HG03342 (cell line): ENCODE data around the gene TIMP1.
"Not testable (repeated sequence)": the region's sequence is repeated elsewhere in the genome, so short reads cannot be mapped to it uniquely, and the experiment has no call there.

Experiments
- ATAC-seq: cut with Tn5 transposase; IDR thresholded peaks from one replicate; pipeline ENCODE4 v1.9.1; 2021; ENCODE audit warnings: mild to moderate bottlenecking, moderate library complexity; ENCODE audit not compliant: unreplicated experiment

The TIMP1 gene

DNA sequence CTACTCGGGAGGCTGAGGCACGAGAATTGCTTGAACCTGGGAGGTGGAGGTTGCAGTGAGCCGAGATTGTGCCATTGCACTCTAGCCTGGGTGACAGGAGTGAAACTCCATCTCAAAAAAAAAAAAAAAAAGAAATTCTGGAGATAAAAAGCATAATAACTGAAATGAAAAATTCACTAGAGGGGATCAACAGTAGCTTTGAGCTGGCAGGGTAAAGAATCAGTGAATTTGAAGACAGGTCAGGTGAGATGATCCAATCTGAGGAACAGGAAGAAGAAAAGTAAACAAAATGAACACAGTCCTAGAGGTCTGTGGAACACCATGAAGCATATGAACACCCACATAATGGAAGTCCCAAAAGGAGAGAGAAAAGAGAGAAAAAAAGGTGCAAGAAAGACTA, 15.0 kb downstream of the TIMP1 start:
- no peak for ATAC-seq

DNA sequence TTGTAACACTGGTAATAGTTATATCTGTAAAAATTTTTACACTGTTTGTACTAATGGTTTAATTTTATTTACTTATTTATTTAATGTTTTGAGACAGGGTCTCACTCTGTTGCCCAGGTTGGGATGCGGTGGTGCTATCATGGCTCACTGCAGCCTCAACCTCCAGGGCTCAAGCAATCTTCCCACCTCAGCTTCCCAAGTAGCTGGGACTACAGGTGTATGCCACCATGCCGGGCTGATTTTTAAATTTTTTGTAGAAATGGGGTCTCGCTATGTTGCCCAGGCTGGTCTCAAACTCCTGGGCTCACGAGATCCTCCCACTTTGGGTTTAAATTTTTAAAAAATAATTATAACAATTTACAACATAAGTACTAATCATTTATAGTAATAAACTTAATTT, 20.9 kb downstream of the TIMP1 start:
- ATAC-seq = not testable (repeated sequence)

DNA sequence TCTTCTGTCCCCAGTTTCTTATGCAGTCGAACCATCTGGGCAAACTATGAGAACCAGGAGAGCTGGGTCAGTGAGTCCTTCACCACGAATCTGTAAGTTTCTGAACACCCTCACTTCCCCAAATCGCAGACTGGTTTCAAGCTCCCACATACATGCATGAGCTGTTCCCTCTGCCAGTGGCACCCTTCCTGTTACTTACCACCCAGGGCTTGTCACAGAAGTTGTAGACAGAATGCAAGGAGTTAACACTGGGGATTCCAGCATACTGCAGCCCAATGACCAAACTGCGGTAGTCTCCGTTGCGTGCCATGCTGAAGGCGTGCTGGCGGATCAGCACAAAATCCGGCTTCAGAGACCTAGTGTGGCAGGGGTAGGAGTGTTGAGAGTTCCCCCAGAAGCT, 22.8 kb downstream of the TIMP1 start:
- ATAC-seq = no peak

DNA sequence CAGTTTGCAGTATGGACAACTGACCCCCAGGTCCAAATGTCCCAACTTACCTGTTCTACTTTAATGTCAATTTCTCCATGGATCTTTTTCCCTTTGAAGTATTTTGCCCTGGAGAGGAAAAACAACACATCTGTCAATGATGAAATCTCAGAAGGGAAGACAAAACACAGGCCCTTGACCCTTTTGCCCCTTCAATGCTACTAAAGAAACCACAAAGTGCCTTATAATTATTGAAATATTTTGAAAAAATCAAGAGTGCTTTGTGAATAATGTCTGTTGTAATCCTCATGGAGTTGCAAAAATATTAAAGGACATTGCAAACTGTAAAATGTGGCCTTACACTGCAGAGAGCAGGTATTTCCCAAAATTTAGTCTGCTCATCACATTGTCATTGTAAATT, 24.9 kb downstream of the TIMP1 start:
- ATAC-seq = no peak

DNA sequence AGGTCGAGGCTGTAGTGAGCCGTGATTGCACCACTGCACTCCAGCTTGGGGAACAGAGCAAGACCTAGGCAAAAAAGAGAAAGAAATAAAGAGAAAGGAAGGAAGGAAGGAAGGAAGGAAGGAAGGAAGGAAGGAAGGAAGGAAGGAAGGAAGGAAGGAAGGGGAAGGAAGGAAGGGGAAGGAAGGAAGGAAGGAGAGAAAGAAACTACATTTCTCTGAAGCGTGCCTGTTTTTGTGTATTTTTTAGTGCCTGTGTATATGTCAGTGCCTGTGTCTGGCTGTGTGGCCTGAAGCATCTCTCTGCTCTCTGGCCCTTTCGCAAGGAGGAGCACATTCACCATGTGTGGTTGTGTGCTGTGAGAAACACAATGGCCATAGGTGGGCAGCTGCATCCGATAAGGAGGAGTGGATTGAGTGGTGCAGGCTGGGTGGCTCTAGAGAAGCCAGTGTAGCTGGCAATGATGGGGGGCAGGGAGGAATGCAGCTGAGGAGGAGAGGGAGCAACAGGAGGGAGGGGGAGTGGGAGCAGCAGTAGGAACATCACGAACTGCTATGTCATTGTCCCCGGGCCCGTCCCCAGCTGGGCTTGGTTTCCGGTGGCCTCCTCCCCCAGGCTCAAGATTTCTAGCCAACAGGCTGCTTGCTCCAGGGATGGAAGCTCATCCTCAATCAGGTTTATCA, 26.0 kb downstream of the TIMP1 start:
- no peak for ATAC-seq

DNA sequence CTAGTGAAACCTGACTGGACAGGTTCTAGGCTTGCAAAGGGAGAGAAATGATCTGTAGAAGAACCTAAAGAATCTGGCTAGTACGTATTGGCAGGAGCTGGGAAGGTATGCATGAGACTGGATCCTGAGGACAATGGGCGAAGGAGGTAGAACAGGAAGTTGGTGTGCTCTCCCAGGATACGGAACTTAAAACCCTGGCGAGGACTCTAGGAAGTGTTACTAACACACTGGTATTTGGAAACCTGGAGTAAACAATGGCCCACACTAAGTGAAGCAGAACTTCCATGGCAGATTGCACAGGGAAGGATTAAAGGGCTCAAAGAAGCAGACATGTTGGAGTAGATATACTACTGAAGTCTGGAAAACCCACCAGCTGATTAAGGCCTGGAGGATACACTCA, 28.3 kb downstream of the TIMP1 start:
- no peak for ATAC-seq

DNA sequence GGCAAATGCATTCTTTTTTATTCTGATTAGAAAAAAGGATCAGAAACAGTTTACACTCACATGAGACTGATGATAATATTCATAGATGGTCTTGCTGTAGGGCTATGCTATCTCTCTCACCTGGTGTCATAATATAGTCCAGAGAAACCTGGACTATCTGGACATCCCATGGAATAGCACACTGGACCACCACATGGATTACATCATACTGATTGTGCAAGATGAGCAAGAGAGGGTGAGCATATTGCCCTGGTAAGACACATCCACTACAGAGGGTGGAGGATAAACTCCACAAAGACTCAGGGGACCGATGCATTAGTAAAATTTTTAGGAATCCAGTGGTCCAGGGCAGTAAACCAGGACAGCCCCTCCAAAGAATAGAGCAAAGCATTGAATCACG, 29.3 kb downstream of the TIMP1 start:
- no peak for ATAC-seq

DNA sequence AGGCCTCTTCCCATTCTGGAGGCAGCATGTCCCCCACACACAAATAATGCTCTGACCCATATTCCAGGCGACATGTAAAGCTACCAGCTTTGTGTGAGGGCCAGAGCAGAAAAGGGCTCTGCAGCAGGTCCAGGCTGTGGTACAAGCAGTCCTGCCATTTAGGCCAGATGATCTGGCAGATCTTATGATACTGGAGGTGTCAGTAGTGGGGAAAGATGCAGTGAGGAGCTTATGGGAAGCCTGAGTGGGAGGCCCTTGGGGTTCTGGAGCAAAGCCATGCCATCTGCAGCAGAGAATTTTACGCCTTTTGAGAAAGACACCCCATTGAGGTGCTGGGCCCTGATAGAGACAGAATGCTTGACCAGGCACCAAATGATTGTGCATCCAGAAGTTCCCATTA, 29.7 kb downstream of the TIMP1 start:
- ATAC-seq = no peak

DNA sequence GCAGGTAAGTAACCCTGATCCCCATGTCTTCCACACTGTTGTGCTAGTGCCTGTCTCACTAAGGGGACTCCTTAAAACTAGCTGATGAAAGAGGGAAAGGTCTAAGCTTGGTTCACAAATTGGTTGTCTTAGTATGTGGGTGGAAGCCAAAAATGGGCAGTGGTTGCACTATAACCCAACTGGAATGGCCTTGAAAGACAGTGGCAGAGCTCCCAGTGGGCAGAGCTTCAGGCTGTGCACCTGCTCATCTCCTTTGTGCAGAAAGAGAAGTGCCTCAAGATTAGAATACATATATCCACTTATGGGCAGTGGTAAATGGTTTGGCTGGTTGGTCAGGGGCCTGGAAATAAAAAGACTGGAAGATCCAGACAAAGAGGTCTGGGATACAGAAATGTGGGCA, 30.2 kb downstream of the TIMP1 start:
- no peak for ATAC-seq

DNA sequence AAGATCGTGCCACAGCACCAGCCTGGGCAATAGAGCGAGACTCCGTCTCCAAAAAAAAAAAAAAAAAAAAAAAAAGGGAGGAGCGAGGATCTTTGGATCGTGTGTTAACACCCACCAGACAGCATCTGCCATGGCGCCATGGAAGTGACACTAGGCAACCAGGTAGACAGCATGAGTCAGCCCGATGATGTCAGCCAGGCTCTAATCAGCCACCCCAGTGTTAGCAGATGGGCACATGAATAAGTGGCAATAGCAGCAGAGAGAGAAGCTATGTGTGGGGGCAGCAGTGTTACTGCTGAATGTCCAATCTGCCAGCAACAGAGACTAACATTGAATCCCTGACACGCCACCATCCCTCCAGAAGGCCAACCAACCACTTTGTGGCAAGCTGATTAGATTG, 30.8 kb downstream of the TIMP1 start:
- no peak for ATAC-seq

DNA sequence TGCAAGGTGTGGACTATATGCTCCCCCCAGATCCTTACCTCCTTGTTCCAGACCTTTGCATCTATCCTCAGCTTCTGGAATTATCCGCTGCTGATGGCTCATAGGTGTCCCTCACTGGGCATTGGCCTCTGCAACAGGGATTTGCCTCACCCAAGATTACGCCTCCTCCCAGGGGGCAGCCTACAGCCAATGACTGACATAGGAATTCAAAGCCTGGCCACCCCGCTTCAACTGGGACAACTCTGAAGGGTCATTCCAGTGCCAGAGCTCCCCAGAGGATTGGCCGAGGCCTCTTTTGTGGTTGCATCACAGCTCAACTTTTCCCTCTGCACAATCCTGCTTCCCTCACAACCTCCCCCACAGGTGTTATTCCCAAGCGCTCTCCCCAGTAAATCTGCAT, 32.4 kb downstream of the TIMP1 start:
- no peak for ATAC-seq

DNA sequence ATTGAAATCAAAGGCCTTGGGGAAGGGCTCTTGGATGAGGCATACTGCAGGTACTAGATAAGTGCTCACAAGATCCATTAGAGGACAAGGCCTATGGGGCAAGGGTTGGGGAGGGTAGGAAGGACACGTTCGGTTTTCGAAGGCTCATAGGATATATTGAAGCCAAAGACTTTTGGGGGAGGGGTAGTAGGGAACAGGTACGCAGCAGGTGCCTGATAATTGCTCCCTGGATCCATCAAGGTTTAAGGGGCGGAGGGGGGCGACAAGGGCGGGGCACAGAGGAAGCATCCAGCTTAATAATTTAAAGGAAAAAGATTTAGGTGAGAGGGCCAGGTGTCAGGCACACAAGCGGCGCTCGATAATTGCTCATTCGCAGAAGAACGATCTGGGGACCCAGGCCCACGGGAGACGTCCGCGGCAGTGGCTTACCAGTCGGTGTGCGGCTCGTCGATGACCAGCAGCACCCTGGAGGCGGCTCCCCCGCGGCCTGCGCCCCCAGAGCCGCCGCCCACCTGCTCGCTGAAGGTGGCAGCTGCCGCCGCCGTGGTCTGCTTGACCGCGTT, 36.8 kb downstream of the TIMP1 start:
- ATAC-seq = no peak

DNA sequence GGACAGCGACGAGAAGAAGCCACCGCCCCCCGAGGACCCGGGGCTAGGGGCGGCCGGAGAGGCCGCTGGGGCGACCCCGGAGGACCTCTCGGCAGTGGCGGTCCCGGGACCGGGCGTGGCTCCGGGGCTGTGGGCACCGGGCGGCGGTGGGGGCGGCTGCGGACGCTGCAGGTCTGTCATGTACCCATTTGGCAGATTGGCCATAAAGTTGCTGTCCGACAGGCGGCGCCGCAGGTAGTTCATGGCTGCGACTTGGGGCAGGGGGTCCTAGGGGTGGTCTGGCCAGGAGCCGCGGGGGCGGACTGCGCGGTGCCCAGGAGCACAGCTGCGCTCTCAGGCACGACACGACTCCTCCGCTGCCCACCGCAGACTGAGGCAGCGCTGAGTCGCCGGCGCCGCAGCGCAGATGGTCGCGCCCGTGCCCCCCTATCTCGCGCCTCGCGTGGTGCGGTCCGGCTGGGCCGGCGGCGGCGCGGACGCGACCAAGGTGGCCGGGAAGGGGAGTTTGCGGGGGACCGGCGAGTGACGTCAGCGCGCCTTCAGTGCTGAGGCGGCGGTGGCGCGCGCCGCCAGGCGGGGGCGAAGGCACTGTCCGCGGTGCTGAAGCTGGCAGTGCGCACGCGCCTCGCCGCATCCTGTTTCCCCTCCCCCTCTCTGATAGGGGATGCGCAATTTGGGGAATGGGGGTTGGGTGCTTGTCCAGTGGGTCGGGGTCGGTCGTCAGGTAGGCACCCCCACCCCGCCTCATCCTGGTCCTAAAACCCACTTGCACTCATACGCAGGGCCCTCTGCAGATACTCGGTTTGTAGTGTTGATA, 37.5 kb downstream of the TIMP1 start, which contains the start of gene SYN1:
TSS of gene SYN1 (minus strand) at position 372 of the 817 bp plus-strand sequence. CDS start at position 243, 129 bp downstream.
- peak; percentile 80 for ATAC-seq

DNA sequence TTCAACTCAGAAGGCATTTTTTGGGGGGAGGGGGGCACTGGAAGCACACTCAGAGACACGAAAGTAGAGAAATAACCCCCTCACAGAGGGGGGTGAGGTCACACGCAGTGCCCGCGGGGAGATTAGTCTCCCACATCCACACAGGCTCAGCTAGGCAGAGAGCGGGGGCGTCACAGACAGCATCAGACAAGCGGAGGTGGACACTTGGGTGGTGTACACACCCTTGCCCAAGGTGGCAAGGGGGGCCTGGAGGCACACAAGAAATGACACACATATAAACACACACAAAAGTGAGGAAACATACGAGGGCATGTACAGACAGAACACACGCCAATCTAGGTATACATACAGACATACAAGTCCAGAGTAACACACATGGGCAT, 38.1 kb downstream of the TIMP1 start:
- no peak for ATAC-seq

DNA sequence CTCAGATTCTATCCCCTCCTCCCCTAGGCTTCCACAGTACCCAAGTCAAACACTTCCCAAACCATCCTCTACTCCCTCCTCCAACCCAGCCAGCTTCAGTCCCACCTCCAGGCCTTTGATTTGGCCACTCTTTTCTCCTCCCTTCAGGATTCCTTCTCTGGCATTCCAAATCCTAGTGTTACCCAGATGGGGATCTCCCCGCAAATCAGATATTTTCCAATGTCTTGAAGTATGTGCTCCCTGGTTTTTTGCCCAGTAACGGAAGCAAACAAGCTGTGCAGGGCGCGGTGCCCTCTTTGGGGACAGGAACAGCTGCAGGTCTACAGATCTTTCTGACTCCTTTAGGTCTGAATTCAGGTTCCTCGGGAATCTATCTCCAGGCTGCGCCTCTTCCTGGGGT, 39.6 kb downstream of the TIMP1 start:
- ATAC-seq = no peak

DNA sequence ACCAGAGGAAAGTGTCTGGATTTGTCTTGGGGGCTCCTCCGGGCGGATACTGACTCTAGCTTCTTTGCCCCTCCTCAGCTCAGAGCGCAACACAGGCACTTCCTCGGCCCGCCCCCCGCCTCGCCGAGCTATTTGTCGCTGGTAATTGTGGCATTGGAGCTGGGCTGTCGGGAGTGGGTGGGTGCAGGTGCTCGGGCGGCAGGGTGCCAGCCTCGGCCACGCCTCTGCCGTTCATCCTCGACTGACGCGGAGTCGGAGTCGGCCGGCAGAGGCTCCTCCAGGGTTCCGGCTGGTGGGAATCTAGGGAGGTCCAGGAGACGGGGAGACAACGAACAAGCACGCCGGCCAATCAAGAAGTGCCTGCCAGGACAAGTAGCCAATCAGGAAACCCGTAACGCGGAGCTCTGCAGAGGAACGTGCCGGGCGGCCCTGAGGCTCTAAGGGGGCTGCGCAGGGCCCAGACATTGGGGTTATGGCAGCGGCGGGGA, 41.3 kb downstream of the TIMP1 start:
- no peak for ATAC-seq

DNA sequence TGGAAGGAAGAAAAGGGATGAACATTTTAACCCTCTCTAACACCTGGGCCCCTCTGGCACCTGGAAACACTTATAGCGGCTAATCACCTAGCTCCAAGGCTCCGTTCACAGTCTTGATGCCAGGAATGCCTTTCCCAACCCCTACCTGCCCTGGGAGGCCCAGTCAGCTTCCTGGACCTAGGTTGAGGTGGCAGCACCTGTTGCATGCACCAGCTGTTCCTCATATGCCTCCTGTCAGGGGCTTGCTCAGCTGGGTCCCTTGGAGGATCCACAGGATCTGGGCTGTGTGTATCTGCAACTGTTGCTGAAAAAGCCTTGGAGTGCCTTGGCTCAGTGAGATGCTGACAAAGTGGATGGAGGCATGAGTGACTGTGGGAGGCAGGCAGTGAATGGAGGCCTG, 43.1 kb downstream of the TIMP1 start:
- ATAC-seq = no peak

DNA sequence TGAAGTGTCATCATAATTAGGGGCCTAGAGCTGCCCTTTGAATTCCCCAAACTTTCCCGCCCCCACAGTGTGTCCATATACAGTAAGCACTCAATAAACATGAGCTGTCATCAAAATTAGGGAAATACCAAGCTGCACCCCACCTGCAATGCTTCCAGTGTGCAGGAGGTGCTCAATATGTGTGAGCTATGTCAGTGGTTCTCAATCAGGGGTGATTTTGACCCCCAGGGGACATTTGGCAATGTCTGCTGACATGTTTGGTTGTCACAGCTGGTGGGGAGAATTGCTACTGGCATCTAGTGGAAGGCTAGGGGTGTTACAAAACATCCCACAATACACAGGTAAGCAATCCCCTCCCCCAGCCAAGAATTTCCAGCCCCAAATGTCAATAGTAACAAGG, 46.7 kb downstream of the TIMP1 start:
- ATAC-seq = no peak

DNA sequence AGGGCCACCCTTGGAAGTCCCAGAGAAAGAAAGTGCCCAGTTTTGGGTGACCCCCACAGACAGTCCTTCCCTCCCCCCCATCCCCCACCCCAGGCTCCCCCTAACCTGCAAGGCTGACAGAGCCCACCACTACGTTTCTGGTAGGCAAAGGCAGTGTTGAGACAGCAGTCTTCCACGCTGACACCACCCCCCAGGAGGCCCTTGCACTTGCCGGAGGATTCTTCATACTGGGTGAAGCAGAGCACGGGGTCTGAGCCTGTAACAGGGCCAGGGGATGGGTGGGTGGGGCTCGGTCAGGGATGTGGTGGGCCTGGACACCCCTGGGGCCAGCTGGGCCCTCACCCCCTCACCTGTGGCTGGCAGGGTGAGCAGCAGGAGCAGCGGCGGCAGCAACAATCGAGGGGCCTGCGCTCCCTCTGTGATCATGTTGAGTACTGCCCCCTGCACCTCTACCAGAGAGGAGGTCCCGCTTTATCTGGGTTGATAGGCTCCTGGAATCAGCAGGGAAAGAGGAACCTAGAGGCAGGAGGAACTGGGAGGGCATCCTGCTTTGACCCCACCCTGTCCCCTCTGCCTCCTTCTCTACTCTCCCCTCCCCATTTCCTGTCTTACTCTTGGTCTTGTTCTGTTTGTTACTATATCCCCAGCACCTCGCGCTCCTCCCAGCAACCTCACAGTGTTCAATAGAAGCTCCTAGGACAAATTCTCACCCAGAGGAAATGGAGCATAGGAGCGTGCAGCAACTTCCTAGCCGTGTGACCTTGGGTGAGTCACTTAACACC, 47.4 kb downstream of the TIMP1 start, which contains the start of gene CFP:
TSS of gene CFP (minus strand) at position 512 of the 782 bp plus-strand sequence. CDS start at position 426, 86 bp downstream.
- ATAC-seq = no peak

DNA sequence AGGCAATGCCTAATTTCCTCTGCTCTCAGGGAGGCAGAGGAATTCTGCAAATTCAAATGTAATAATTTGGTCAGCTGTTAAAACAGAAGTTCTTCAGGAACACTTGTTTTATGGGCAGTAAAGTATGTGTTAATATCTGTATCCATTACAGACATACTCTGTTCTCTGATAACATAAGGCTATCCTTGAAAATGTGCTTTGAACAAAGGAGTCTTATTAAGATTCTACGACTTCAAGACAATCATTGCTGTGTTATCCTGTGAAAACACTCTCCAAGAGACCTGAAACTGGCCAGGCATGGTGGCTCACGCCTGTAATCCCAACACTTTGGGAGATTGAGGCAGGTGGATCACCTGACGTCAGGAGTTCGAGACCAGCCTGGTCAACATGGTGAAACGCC, 49.4 kb downstream of the TIMP1 start:
- ATAC-seq = no peak

DNA sequence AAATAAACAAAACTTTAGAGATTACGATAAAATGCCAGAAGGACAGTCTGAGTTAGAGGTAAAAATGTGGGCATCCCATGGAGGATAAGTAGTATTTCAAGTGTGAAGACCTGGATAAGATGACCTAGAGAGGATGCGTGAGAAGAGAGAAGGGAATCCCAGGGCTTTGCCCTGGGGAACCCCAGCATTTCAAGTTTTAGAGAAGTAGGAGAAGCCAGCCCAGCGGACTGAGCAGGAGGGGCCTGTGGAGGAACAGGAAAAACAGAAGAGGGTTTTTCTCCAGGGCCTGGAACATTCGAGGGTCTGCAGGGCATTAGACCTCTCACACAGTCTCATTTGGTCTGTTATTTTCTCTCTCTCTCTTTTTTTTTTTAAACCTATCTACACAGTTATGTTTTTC, 50.4 kb downstream of the TIMP1 start:
- ATAC-seq = no peak
